Mucosa of descending colon (tissue), 3 donors: Measurements from ENCODE around the gene BTG4. TPM values are rescaled to one million over a fixed set of nuclear protein-coding genes. Genes with fewer than 3 reads are reported as not detected.

Source experiments
- ATAC-seq: fragments of 200-7000 bp; cut with Tn5 transposase; one replicate; pipeline ENCODE4 v1.9.1; 2020; ENCODE audit warnings: mild to moderate bottlenecking, moderate library complexity
- DNase-seq, 3 donors: peaks; one replicate each; pipeline ENCODE4 v3.0.0-alpha.2; 2020
- H3K36me3 ChIP-seq: fragments of 200-600 bp; one replicate; pipeline ENCODE4 v1.8.0; 2021; ENCODE audit warnings: low read depth, mild to moderate bottlenecking
- H3K4me1 ChIP-seq: fragments of 200-600 bp; one replicate; pipeline ENCODE4 v1.8.0; 2021; ENCODE audit warnings: low read depth, mild to moderate bottlenecking
- H3K4me3 ChIP-seq: fragments of 200-600 bp; one replicate; pipeline ENCODE4 v1.8.0; 2021; ENCODE audit warnings: mild to moderate bottlenecking
- H3K9me3 ChIP-seq: fragments of 200-600 bp; one replicate; pipeline ENCODE4 v1.8.0; 2021; ENCODE audit warnings: mild to moderate bottlenecking
- CTCF ChIP-seq: fragments of 200-600 bp; IDR thresholded peaks from one replicate; pipeline ENCODE4 v1.8.0; 2022; ENCODE audit warnings: antibody characterized with exemption, mild to moderate bottlenecking
- intact Hi-C, 2 donors: fragments of 100-400 bp; cut with DNase I in 1 of 2; cut with micrococcal nuclease in 1 of 2; formaldehyde crosslinking; loops; one replicate each; pipeline versions ENCODE4 v1.11.0 to v1.11.1; 2022; cut with DNase I, micrococcal nuclease
- total RNA-seq, 3 donors: library from RNA; stranded (reverse); fragmentation: NEBNext Ultra II Directional in 2 of 3; extraction: Animal tissue kit (Norgen Biotek cat#: 25700) in 2 of 3; gene quantifications; one replicate each; pipeline versions ENCODE4 v1.2.1 to v1.2.4, GENCODE V29; 2021 to 2023
- donor health status: DM: no; HTN: no; CAD: no; lungs with moderate emphysema.
- donor health status: DM: no; HTN: no; CAD: no.
- donor health status: DM: no; HTN: yes; CAD: no.

The BTG4 gene
- total RNA-seq, 3 donors from 2014 or later: not detected

GRCh38 chr11:111510311-111510710 is 1.9 kb downstream of the BTG4 start:
- Histone ChIP-seq H3K4me1 (peaks cover 6% of the 10 kb centered on the region), H3K4me3 (no peak overlapping the region), H3K9me3 (no peaks in the 10 kb centered on the region), H3K36me3 (no peaks in the 10 kb centered on the region)
- no peak for ATAC-seq
- intact Hi-C loops: no loop called here
- no peak for TF ChIP-seq CTCF
- DNase-seq: no peak

GRCh38 chr11:111502611-111503010 is 9.6 kb downstream of the BTG4 start:
- DNase-seq: no peak
- intact Hi-C loops: no loop called here
- no peak for TF ChIP-seq CTCF

GRCh38 chr11:111500481-111500880 is 11.7 kb downstream of the BTG4 start:
- TF ChIP-seq CTCF: no peak
- DNase-seq (no peak), ATAC-seq (no peak)
- Histone ChIP-seq H3K4me3 (no peak overlapping the region), H3K4me1 (no peaks in the 10 kb centered on the region), H3K9me3 (no peaks in the 10 kb centered on the region), H3K36me3 (no peaks in the 10 kb centered on the region)
- intact Hi-C loops: no loop called here

More at GRCh38 chr11:111502611-111503010, 9.6 kb downstream of the BTG4 start:
- H3K4me3 ChIP-seq: no peak overlapping the region
- no peaks in the 10 kb centered on the region for H3K9me3 ChIP-seq
- H3K4me1 ChIP-seq: no peaks in the 10 kb centered on the region
- no peaks in the 10 kb centered on the region for H3K36me3 ChIP-seq
- ATAC-seq: no peak

GRCh38 chr11:111499483-111499882 is 12.7 kb downstream of the BTG4 start:
- no peak for ATAC-seq

GRCh38 chr11:111494040-111494439 is 18.1 kb downstream of the BTG4 start:
- Histone ChIP-seq H3K9me3 (no peaks in the 10 kb centered on the region), H3K4me1 (no peaks in the 10 kb centered on the region), H3K4me3 (no peak overlapping the region), H3K36me3 (no peaks in the 10 kb centered on the region)
- DNase-seq (no peak), ATAC-seq (no peak)
- intact Hi-C loops: no loop called here
- no peak for TF ChIP-seq CTCF

More at GRCh38 chr11:111499483-111499882, 12.7 kb downstream of the BTG4 start:
- H3K4me3 ChIP-seq: no peak overlapping the region
- intact Hi-C loops: no loop called here
- H3K4me1 ChIP-seq: no peaks in the 10 kb centered on the region
- H3K36me3 ChIP-seq: no peaks in the 10 kb centered on the region
- no peak for TF ChIP-seq CTCF
- no peaks in the 10 kb centered on the region for H3K9me3 ChIP-seq
- DNase-seq: no peak

- Histone ChIP-seq H3K36me3 (no peaks in the 10 kb centered on the region), H3K4me1 (no peaks in the 10 kb centered on the region), H3K9me3 (no peaks in the 10 kb centered on the region), H3K4me3 (no peak overlapping the region)
- intact Hi-C loops: no loop called here
- TF ChIP-seq CTCF: no peak
- ATAC-seq (no peak), DNase-seq (no peak)
These were observed 21.7 kb downstream of the BTG4 start for GRCh38 chr11:111490496-111490895.
